ENCODE data around the gene TAS2R60. TPM values are rescaled to one million over a fixed set of nuclear protein-coding genes. Genes with fewer than 3 reads are reported as not detected.

Gene TAS2R60
- total RNA-seq, 2 experiments from 2014 or later = not detected

DNA sequence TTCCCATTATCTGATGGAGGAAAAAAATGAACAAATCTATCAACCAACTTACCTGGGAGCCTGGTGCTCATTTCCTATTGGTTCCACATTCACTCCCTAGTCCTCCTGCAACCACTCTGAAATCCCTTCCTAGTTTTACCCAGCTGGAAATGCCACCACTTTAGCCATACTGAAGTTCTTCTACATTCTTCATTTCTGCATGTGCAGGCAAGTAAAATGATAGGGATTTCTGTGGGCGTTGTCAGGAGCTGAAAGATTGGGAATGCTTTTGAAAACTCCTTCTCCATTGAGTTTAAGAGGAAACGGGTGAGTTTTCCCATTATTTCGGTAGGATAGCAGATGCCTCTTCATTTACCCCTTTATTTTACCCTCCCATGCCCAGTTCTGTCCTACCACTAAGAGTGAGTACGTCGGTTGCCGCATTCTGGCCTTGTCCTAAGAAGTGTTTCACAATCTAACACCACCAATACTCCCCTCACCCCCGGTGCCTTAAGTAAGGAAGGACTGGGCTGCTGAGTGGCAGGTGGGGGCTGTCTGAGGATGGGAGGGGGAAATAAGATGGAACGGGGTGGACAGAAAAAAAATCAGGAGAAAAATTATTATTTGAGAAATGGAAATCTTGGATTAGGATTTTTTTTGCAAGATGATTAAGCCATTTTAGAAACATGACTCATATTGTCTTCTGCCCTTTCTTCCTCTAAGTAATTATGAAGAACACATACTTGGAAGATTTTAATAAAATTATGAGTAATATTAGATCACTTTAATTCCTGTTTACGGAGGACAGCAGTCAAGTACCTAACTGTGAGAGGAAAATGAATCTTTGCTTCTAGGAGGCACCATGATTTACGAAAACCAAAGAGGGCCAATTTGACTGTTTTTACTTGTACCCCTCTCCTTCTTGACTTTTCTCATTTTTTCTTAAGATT is 13.2 kb upstream of the TAS2R60 start:
- DNase-seq (ENCODE audit: low spot score) = no peak
- H3K4me3 ChIP-seq (ENCODE audit: low read depth, low read length, poor library complexity, severe bottlenecking) = no peak overlapping the region
- CTCF ChIA-PET (ENCODE audit: unreplicated experiment) = no interaction called here
- POLR2A ChIA-PET = no interaction called here
- no peak for TF ChIP-seq CTCF (conservative IDR thresholded peaks at IDR 0.05; ENCODE audit: low read length)
- no peak for TF ChIP-seq EZH2phosphoT487 (IDR thresholded peaks at IDR 0.05; ENCODE audit: borderline replicate concordance, low read depth, low read length)
- H3K79me2 ChIP-seq (ENCODE audit: insufficient read depth, low read depth, low read length) = no peaks in the 10 kb centered on the region
- no peaks in the 10 kb centered on the region for H3K36me3 ChIP-seq (ENCODE audit: insufficient read depth, low read length)
- H3K9me2 ChIP-seq (ENCODE audit: insufficient read depth, low read length) = no peaks in the 10 kb centered on the region
- no peak overlapping the region for H2AFZ ChIP-seq (ENCODE audit: low read length)
- no peaks in the 10 kb centered on the region for H3K9me3 ChIP-seq (ENCODE audit: low read length)
- intact Hi-C loops (cut with micrococcal nuclease; ENCODE audit: unreplicated experiment) = no loop called here
- no peak overlapping the region for H3K4me2 ChIP-seq (ENCODE audit: low read length)
- no peaks in the 10 kb centered on the region for H4K20me1 ChIP-seq (ENCODE audit: insufficient read depth, low read length)
- BruUV-seq (replicated peaks) = no TSS peak
- no peak overlapping the region for H3K27ac ChIP-seq (ENCODE audit: low read depth, low read length, poor library complexity, severe bottlenecking)
- no peaks in the 10 kb centered on the region for H3K4me1 ChIP-seq (ENCODE audit: insufficient read depth, low read length, poor library complexity, severe bottlenecking)

GRCh38 chr7:143431109-143431508 is 12.1 kb upstream of the TAS2R60 start:
- intact Hi-C loops (cut with micrococcal nuclease; ENCODE audit: unreplicated experiment) = no loop called here
- Histone ChIP-seq H3K4me3 (ENCODE audit: low read depth, low read length, poor library complexity, severe bottlenecking) (no peak overlapping the region), H4K20me1 (ENCODE audit: insufficient read depth, low read length) (no peaks in the 10 kb centered on the region), H3K27ac (ENCODE audit: low read depth, low read length, poor library complexity, severe bottlenecking) (no peak overlapping the region), H3K9me2 (ENCODE audit: insufficient read depth, low read length) (no peaks in the 10 kb centered on the region), H2AFZ (ENCODE audit: low read length) (no peak overlapping the region), H3K4me2 (ENCODE audit: low read length) (no peak overlapping the region), H3K36me3 (ENCODE audit: insufficient read depth, low read length) (no peaks in the 10 kb centered on the region), H3K4me1 (ENCODE audit: insufficient read depth, low read length, poor library complexity, severe bottlenecking) (no peaks in the 10 kb centered on the region), H3K9me3 (ENCODE audit: low read length) (no peaks in the 10 kb centered on the region), H3K79me2 (ENCODE audit: insufficient read depth, low read depth, low read length) (no peaks in the 10 kb centered on the region)
- no TSS peak for BruUV-seq (replicated peaks)
- TF ChIP-seq EZH2phosphoT487 (IDR thresholded peaks at IDR 0.05; ENCODE audit: borderline replicate concordance, low read depth, low read length) (no peak), CTCF (conservative IDR thresholded peaks at IDR 0.05; ENCODE audit: low read length) (no peak)
- POLR2A ChIA-PET = interaction anchor here (0.9 to 1.0 kb wide), 2 partner anchors 11 to 41 kb away, joined by 3 read pairs; no protein-coding TSS in a partner anchor
- DNase-seq (ENCODE audit: low spot score) = no peak
- CTCF ChIA-PET (ENCODE audit: unreplicated experiment) = no interaction called here

DNA sequence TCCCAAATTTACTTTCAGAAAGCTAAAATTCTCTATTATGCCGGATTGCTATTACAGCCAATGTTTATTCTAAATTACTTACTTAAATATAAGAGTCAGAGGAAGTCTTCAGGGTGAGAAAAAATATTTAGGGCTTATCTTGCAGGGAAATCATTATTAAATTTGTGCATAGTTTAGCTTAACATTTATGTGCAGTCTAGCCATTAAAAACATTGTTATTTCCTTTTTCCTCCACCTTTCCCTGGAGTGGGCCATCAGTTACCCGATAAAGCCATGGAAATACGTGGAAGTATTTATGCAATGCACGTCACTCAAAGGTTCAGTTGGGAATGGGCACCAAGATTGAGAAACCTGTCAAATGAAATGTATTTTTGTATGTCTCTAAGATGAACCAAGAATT is 9.5 kb upstream of the TAS2R60 start:
- no peak for DNase-seq (ENCODE audit: low spot score)
- no peak overlapping the region for H2AFZ ChIP-seq (ENCODE audit: low read length)
- BruUV-seq (replicated peaks) = no TSS peak
- no peaks in the 10 kb centered on the region for H3K4me1 ChIP-seq (ENCODE audit: insufficient read depth, low read length, poor library complexity, severe bottlenecking)
- no peak overlapping the region for H3K4me2 ChIP-seq (ENCODE audit: low read length)
- no peaks in the 10 kb centered on the region for H4K20me1 ChIP-seq (ENCODE audit: insufficient read depth, low read length)
- no peaks in the 10 kb centered on the region for H3K36me3 ChIP-seq (ENCODE audit: insufficient read depth, low read length)
- intact Hi-C loops (cut with micrococcal nuclease; ENCODE audit: unreplicated experiment) = no loop called here
- no peak overlapping the region for H3K27ac ChIP-seq (ENCODE audit: low read depth, low read length, poor library complexity, severe bottlenecking)
- H3K4me3 ChIP-seq (ENCODE audit: low read depth, low read length, poor library complexity, severe bottlenecking) = no peak overlapping the region
- ChIA-PET POLR2A (interaction anchor here (1.4 kb wide), 1 partner anchor 16 kb away, joined by 3 read pairs; no protein-coding TSS in a partner anchor), CTCF (ENCODE audit: unreplicated experiment) (no interaction called here)
- no peaks in the 10 kb centered on the region for H3K9me3 ChIP-seq (ENCODE audit: low read length)
- H3K9me2 ChIP-seq (ENCODE audit: insufficient read depth, low read length) = no peaks in the 10 kb centered on the region
- no peaks in the 10 kb centered on the region for H3K79me2 ChIP-seq (ENCODE audit: insufficient read depth, low read depth, low read length)
- TF ChIP-seq CTCF (conservative IDR thresholded peaks at IDR 0.05; ENCODE audit: low read length) (no peak), EZH2phosphoT487 (IDR thresholded peaks at IDR 0.05; ENCODE audit: borderline replicate concordance, low read depth, low read length) (no peak)

Data from OCI-LY7 (cell line).